SK-N-SH (cell line): ENCODE data around the gene ABCC12. TPM values are rescaled to one million over a fixed set of nuclear protein-coding genes. Genes with fewer than 3 reads are reported as not detected.
A peak's percentile ranks its signal among the peaks of the same experiment; 100 is the strongest.

ENCODE experiments used
- CHD2 ChIP-seq: fragments of 150-350 bp; IDR thresholded peaks from 2 replicates; pipeline ENCODE4 v1.6.1; 2018; ENCODE audit warnings: low read length; ENCODE audit not compliant: partially characterized antibody
- CTCF ChIP-seq: fragments of 200-600 bp; sonication (generic); IDR thresholded peaks from 2 replicates; pipeline ENCODE4 v1.6.1; 2017; ENCODE audit warnings: antibody characterized with exemption, mild to moderate bottlenecking, moderate library complexity
- ELF1 ChIP-seq: IDR thresholded peaks from 2 replicates; pipeline ENCODE4 v1.4.0; 2012
- EP300 ChIP-seq, 2 experiments: IDR thresholded peaks; 2 replicates each; pipeline versions ENCODE4 v1.4.0 to v1.6.1; 2012; ENCODE audit warnings: borderline replicate concordance in 1 of 2, low read depth in 1 of 2, low read length in 1 of 2
- EZH2phosphoT487 ChIP-seq: fragments of 200-600 bp; sonication (generic); IDR thresholded peaks from 2 replicates; pipeline ENCODE4 v1.6.1; 2017; ENCODE audit warnings: low read depth, mixed run types, mild to moderate bottlenecking, antibody characterized with exemption, moderate library complexity, borderline replicate concordance
- FOSL2 ChIP-seq: IDR thresholded peaks from 2 replicates; pipeline ENCODE4 v1.4.0; 2012; ENCODE audit warnings: low read depth, mild to moderate bottlenecking, moderate library complexity, borderline replicate concordance
- FOXJ3 ChIP-seq: sonication (generic); formaldehyde crosslinking; IDR thresholded peaks from 2 replicates; pipeline ENCODE4 v1.5.1; 2020; ENCODE audit warnings: mild to moderate bottlenecking, missing genetic modification reagents
- GATA2 ChIP-seq: sonication (generic); formaldehyde crosslinking; IDR thresholded peaks from 2 replicates; pipeline ENCODE4 v1.5.0; 2020; ENCODE audit warnings: mild to moderate bottlenecking, missing genetic modification reagents
- IRF3 ChIP-seq: fragments of 150-350 bp; IDR thresholded peaks from 2 replicates; pipeline ENCODE4 v1.6.1; 2016; ENCODE audit warnings: mild to moderate bottlenecking, low read depth, low read length
- JUND ChIP-seq: IDR thresholded peaks from 2 replicates; pipeline ENCODE4 v1.4.0; 2012
- MAX ChIP-seq: IDR thresholded peaks from 2 replicates; pipeline ENCODE4 v1.4.0; 2012; ENCODE audit warnings: low read depth
- MEF2A ChIP-seq: IDR thresholded peaks from 2 replicates; pipeline ENCODE4 v1.4.0; 2012; ENCODE audit warnings: low read depth, borderline replicate concordance
- MXI1 ChIP-seq: IDR thresholded peaks from 2 replicates; pipeline ENCODE4 v1.6.1; 2012; ENCODE audit warnings: mild to moderate bottlenecking, low read depth, low read length, improper control_type of control experiment
- NRF1 ChIP-seq: IDR thresholded peaks from 2 replicates; pipeline ENCODE4 v1.6.1; 2012; ENCODE audit warnings: low read depth, mild to moderate bottlenecking, low read length
- PBX3 ChIP-seq: IDR thresholded peaks from 2 replicates; pipeline ENCODE4; 2012
- RFX5 ChIP-seq: IDR thresholded peaks from 2 replicates; pipeline ENCODE4 v1.6.1; 2012; ENCODE audit warnings: mild to moderate bottlenecking, improper control_type of control experiment, low read length
- SIN3A ChIP-seq: IDR thresholded peaks from 2 replicates; pipeline ENCODE4 v1.6.1; 2012; ENCODE audit warnings: low read depth, mild to moderate bottlenecking, low read length, moderate library complexity, borderline replicate concordance
- TCF12 ChIP-seq: IDR thresholded peaks from 2 replicates; pipeline ENCODE4 v1.4.0; 2012
- TEAD4 ChIP-seq: IDR thresholded peaks from 2 replicates; pipeline ENCODE4 v1.4.0; 2012; ENCODE audit warnings: mild to moderate bottlenecking, borderline replicate concordance; ENCODE audit not compliant: insufficient read depth
- USF1 ChIP-seq: IDR thresholded peaks from 2 replicates; pipeline ENCODE4 v1.4.0; 2012; ENCODE audit warnings: low read depth, borderline replicate concordance
- USF2 ChIP-seq: fragments of 150-350 bp; IDR thresholded peaks from 2 replicates; pipeline ENCODE4 v1.6.1; 2017; ENCODE audit warnings: antibody characterized with exemption, low read length, low read depth, borderline replicate concordance
- YY1 ChIP-seq: IDR thresholded peaks from 2 replicates; pipeline ENCODE4 v1.4.0; 2012; ENCODE audit warnings: low read depth, mild to moderate bottlenecking
- ZBTB33 ChIP-seq: IDR thresholded peaks from 2 replicates; pipeline ENCODE4 v1.4.0; 2012; ENCODE audit warnings: low read depth, borderline replicate concordance
- polyA plus RNA-seq, 3 experiments: library from polyadenylated mRNA; depleted of rRNA; stranded (reverse); fragments of >200 nt; gene quantifications; 2 replicates each; pipeline ENCODE4 v1.2.3, GENCODE V29; 2012

ABCC12 gene
- polyA plus RNA-seq, 1 of the 3 experiments (the other 2 are of a cell fraction): not detected

GRCh38 chr16:48123104-48123788 lies 32.5 kb downstream of the ABCC12 start (continued):
- TF ChIP-seq CTCF (no peak), JUND (peak; percentile 99), MXI1 (no peak), IRF3 (no peak), MEF2A (peak; percentile 75; the same call in 1 of the 2 replicates), FOSL2 (peak; percentile 100), FOXJ3 (CRISPR knock-in tag) (no peak), ELF1 (0 out of 2 replicates have a peak, but pooled peaks have one; percentile 36), RFX5 (no peak), SIN3A (peak; percentile 31; the same call in 1 of the 2 replicates), GATA2 (CRISPR knock-in tag) (no peak), EZH2phosphoT487 (no peak), USF2 (no peak), ZBTB33 (no peak; the same call in 1 of the 2 replicates), EP300 (IDR thresholded peaks at IDR 0.05; ENCODE audit: borderline replicate concordance in 1 of 2, low read depth in 1 of 2, low read length in 1 of 2) (peak; percentile 36 to 96; a peak in 3 of 4 replicates), NRF1 (no peak), PBX3 (peak; percentile 83), MAX (peak; percentile 90), YY1 (peak; percentile 55; the same call in 1 of the 2 replicates), CHD2 (no peak), TEAD4 (peak; percentile 85), USF1 (no peak), TCF12 (peak; percentile 88)
